A549 (cell line): Measurements from ENCODE around the gene PHTF2.

Experiments
- BCL3 ChIP-seq: fragments of >200 bp; sonication (Bioruptor Twin); formaldehyde crosslinking; IDR thresholded peaks from 3 replicates; pipeline ENCODE4 v1.6.1; 2016
- BHLHE40 ChIP-seq: IDR thresholded peaks from 2 replicates; pipeline ENCODE4 v1.6.1; 2012; ENCODE audit warnings: low read depth, low read length, inconsistent platforms
- CHD4 ChIP-seq: fragments of 200-600 bp; sonication (generic); IDR thresholded peaks from 2 replicates; pipeline ENCODE4 v1.6.1; 2016; ENCODE audit warnings: antibody characterized with exemption, mild to moderate bottlenecking, borderline replicate concordance
- CTCF ChIP-seq: fragments of >200 bp; sonication (Bioruptor Twin); formaldehyde crosslinking; IDR thresholded peaks from 3 replicates; pipeline ENCODE4 v1.5.1; 2016
- FOSL2 ChIP-seq, 2 experiments: fragments of 450-650 bp in 1 of 2; fragments of >200 bp in 1 of 2; sonication (Bioruptor Twin) in 1 of 2; formaldehyde crosslinking; IDR thresholded peaks; 2 replicates each; pipeline versions ENCODE4 v1.5.0 to v1.6.1; 2016 to 2020; ENCODE audit warnings: mild to moderate bottlenecking in 1 of 2, moderate library complexity in 1 of 2
- JUNB ChIP-seq: fragments of >200 bp; sonication (Bioruptor Twin); formaldehyde crosslinking; IDR thresholded peaks from 2 replicates; pipeline ENCODE4 v1.6.1; 2016
- MYC ChIP-seq: IDR thresholded peaks from 2 replicates; pipeline ENCODE4 v1.6.1; 2012; ENCODE audit warnings: mild to moderate bottlenecking, inconsistent platforms, low read length, improper control_type of control experiment, borderline replicate concordance
- PHF8 ChIP-seq: fragments of 200-600 bp; sonication (generic); IDR thresholded peaks from 2 replicates; pipeline ENCODE4 v1.6.1; 2016; ENCODE audit warnings: low read depth, mild to moderate bottlenecking, antibody characterized with exemption, moderate library complexity, borderline replicate concordance
- POLR2A ChIP-seq: IDR thresholded peaks from 2 replicates; pipeline ENCODE4 v1.6.1; 2012; ENCODE audit warnings: mild to moderate bottlenecking, low read length

- TF ChIP-seq CTCF = no peak
- TF ChIP-seq PHF8 = no peak
- no peak for TF ChIP-seq JUNB
- no peak for TF ChIP-seq CHD4
- no peak for TF ChIP-seq POLR2A
- no peak for TF ChIP-seq FOSL2 (IDR thresholded peaks at IDR 0.05)
- no peak for TF ChIP-seq FOSL2 (CRISPR knock-in tag; IDR thresholded peaks at IDR 0.05)
- TF ChIP-seq BCL3 = no peak
- no peak for TF ChIP-seq MYC
- no peak for TF ChIP-seq BHLHE40
Measured at GRCh38 chr7:77944183-77945182, 145.9 kb downstream of the PHTF2 start.
